DND-41 (cell line): ENCODE data around the gene DGKB.

Experiments used
- CTCF ChIP-seq: IDR thresholded peaks from 2 replicates; pipeline ENCODE4 v1.5.1; 2012; ENCODE audit warnings: borderline replicate concordance, low read length, moderate library complexity, mild to moderate bottlenecking; ENCODE audit not compliant: poor library complexity, severe bottlenecking; ENCODE audit errors: extremely low read depth
- EZH2 ChIP-seq: IDR thresholded peaks from 3 replicates; pipeline ENCODE4 v1.6.1; 2012; ENCODE audit warnings: borderline replicate concordance, low read depth, mild to moderate bottlenecking, moderate library complexity, low read length, inconsistent platforms; ENCODE audit not compliant: severe bottlenecking

DNA sequence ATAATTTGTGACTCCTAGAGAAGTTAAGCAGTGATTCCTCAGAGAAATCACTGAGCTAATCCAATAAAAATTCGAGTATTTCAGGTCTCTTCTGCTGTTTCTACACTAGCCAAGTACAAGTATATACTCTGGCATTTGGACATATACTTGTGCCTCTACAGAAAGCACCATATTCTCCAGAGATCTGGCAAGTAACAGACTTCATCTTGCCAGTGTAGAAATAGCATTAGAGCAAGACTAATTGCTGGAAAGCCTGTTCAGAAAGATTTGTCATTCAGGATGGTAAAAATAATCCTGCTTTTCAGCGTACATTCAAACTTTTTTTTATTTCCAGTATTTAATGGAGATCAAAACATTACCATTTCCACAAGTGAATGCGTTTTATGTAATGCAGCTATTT lies 502.3 kb downstream of the DGKB start:
- TF ChIP-seq CTCF (no peak), EZH2 (no peak)
